ENCODE data around the gene NSUN4.

NSUN4 gene

GRCh38 chr1:46343705-46344104 lies 3.1 kb downstream of the NSUN4 start:
- H3K27me3 ChIP-seq (ENCODE audit: control insufficient read depth, low read length) = no peaks in the 10 kb centered on the region
- no peak overlapping the region for H3K4me2 ChIP-seq (ENCODE audit: low read length)
- H4K20me1 ChIP-seq (ENCODE audit: control insufficient read depth, insufficient read depth, low read depth, low read length) = 0 out of 2 replicates have a peak, but pooled peaks cover 3% of the 10 kb centered on the region
- H3K36me3 ChIP-seq (ENCODE audit: control insufficient read depth, low read length) = peaks cover 69% of the 10 kb centered on the region
- H3K9me2 ChIP-seq (replicated peaks; ENCODE audit: control insufficient read depth, low read length) = no peaks in the 10 kb centered on the region
- no peak for TF ChIP-seq CTCF (IDR thresholded peaks at IDR 0.05; ENCODE audit: low read depth, low read length, poor library complexity, severe bottlenecking)
- no peak for TF ChIP-seq EZH2phosphoT487 (IDR thresholded peaks at IDR 0.05; ENCODE audit: borderline replicate concordance, low read length)
- peaks cover 23% of the 10 kb centered on the region for H3F3A ChIP-seq (ENCODE audit: control insufficient read depth, insufficient read depth)
- H3K4me1 ChIP-seq (ENCODE audit: control insufficient read depth, low read length) = peaks cover 44% of the 10 kb centered on the region
- H3K79me2 ChIP-seq (ENCODE audit: control insufficient read depth, low read length) = peaks cover 59% of the 10 kb centered on the region
- no peak overlapping the region for H3K4me3 ChIP-seq (ENCODE audit: low read length)
- H3K9me3 ChIP-seq (ENCODE audit: control insufficient read depth, insufficient read depth, low read length) = no peaks in the 10 kb centered on the region; the same call in 1 of the 2 replicates
- H3K27ac ChIP-seq (ENCODE audit: low read depth, low read length) = no peak overlapping the region

- Histone ChIP-seq H4K20me1 (ENCODE audit: control insufficient read depth, insufficient read depth, low read depth, low read length) (0 out of 2 replicates have a peak, but pooled peaks cover 3% of the 10 kb centered on the region), H3K4me2 (ENCODE audit: low read length) (no peak overlapping the region), H3K9me3 (ENCODE audit: control insufficient read depth, insufficient read depth, low read length) (no peaks in the 10 kb centered on the region; the same call in 1 of the 2 replicates), H3K9me2 (replicated peaks; ENCODE audit: control insufficient read depth, low read length) (no peaks in the 10 kb centered on the region), H3K27me3 (ENCODE audit: control insufficient read depth, low read length) (no peaks in the 10 kb centered on the region), H3F3A (ENCODE audit: control insufficient read depth, insufficient read depth) (peaks cover 16% of the 10 kb centered on the region), H3K27ac (ENCODE audit: low read depth, low read length) (no peak overlapping the region), H3K36me3 (ENCODE audit: control insufficient read depth, low read length) (peaks cover 76% of the 10 kb centered on the region), H3K4me3 (ENCODE audit: low read length) (no peak overlapping the region), H3K4me1 (ENCODE audit: control insufficient read depth, low read length) (peaks cover 40% of the 10 kb centered on the region), H3K79me2 (ENCODE audit: control insufficient read depth, low read length) (peaks cover 63% of the 10 kb centered on the region)
- TF ChIP-seq CTCF (IDR thresholded peaks at IDR 0.05; ENCODE audit: low read depth, low read length, poor library complexity, severe bottlenecking) (no peak), EZH2phosphoT487 (IDR thresholded peaks at IDR 0.05; ENCODE audit: borderline replicate concordance, low read length) (no peak)
Observed at GRCh38 chr1:46344481-46344880, 3.9 kb downstream of the NSUN4 start.

GRCh38 chr1:46345281-46345680 lies 4.7 kb downstream of the NSUN4 start:
- no peak for TF ChIP-seq CTCF (IDR thresholded peaks at IDR 0.05; ENCODE audit: low read depth, low read length, poor library complexity, severe bottlenecking)
- no peak for TF ChIP-seq EZH2phosphoT487 (IDR thresholded peaks at IDR 0.05; ENCODE audit: borderline replicate concordance, low read length)
- Histone ChIP-seq H3K27me3 (ENCODE audit: control insufficient read depth, low read length) (no peaks in the 10 kb centered on the region), H3K36me3 (ENCODE audit: control insufficient read depth, low read length) (peaks cover 84% of the 10 kb centered on the region), H3K4me1 (ENCODE audit: control insufficient read depth, low read length) (peaks cover 33% of the 10 kb centered on the region), H3K79me2 (ENCODE audit: control insufficient read depth, low read length) (peaks cover 65% of the 10 kb centered on the region), H4K20me1 (ENCODE audit: control insufficient read depth, insufficient read depth, low read depth, low read length) (0 out of 2 replicates have a peak, but pooled peaks cover 3% of the 10 kb centered on the region), H3F3A (ENCODE audit: control insufficient read depth, insufficient read depth) (peaks cover 14% of the 10 kb centered on the region), H3K9me2 (replicated peaks; ENCODE audit: control insufficient read depth, low read length) (no peaks in the 10 kb centered on the region), H3K4me3 (ENCODE audit: low read length) (no peak overlapping the region), H3K9me3 (ENCODE audit: control insufficient read depth, insufficient read depth, low read length) (no peaks in the 10 kb centered on the region), H3K27ac (ENCODE audit: low read depth, low read length) (no peak overlapping the region), H3K4me2 (ENCODE audit: low read length) (no peak overlapping the region)
